Epithelial cell of proximal tubule (primary cell): ENCODE data around the gene DIS3L2. TPM values are rescaled to one million over a fixed set of nuclear protein-coding genes. Genes with fewer than 3 reads are reported as not detected.

Experiments used
- DNase-seq: peaks from one replicate; pipeline ENCODE4 v3.0.0-alpha.2; 2011; ENCODE audit warnings: low read depth
- H3K4me3 ChIP-seq: 2 replicates; pipeline ENCODE4 v1.5.1; 2011; ENCODE audit warnings: low read depth, mild to moderate bottlenecking, low read length
- total RNA-seq: library from RNA; depleted of rRNA; stranded (reverse); fragments of >200 nt; gene quantifications from 2 replicates; pipeline ENCODE4 v1.2.3, GENCODE V29; 2015
- TF ChIP-seq, protein P1 (sequence below): conservative IDR thresholded peaks from 2 replicates; pipeline ENCODE4 v1.5.1; 2012; ENCODE audit warnings: low read depth, mild to moderate bottlenecking, low read length

Gene DIS3L2
- total RNA-seq, 1 donor from 2014 or later: 31.6 TPM

DNA sequence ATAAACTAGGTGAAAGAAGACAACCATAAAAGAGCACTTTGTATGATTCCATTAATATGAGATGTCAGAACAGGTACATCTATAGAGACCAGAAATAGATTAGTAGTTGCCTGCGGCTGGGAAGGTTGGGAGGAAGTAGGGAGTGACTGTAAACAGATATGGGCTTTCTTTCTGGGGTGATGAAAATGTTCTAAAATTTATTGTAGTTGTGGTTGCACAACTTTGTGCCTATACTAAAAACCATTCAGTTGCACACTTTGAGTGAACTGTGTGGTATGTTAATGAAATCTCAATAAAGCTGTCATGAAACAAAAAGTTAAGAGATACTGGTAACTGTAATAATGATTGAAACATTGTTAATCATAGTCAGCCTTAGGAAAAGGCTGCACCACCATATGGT is 264.4 kb downstream of the DIS3L2 start:
- DNase-seq: no peak
- TF ChIP-seq, protein P1, sequence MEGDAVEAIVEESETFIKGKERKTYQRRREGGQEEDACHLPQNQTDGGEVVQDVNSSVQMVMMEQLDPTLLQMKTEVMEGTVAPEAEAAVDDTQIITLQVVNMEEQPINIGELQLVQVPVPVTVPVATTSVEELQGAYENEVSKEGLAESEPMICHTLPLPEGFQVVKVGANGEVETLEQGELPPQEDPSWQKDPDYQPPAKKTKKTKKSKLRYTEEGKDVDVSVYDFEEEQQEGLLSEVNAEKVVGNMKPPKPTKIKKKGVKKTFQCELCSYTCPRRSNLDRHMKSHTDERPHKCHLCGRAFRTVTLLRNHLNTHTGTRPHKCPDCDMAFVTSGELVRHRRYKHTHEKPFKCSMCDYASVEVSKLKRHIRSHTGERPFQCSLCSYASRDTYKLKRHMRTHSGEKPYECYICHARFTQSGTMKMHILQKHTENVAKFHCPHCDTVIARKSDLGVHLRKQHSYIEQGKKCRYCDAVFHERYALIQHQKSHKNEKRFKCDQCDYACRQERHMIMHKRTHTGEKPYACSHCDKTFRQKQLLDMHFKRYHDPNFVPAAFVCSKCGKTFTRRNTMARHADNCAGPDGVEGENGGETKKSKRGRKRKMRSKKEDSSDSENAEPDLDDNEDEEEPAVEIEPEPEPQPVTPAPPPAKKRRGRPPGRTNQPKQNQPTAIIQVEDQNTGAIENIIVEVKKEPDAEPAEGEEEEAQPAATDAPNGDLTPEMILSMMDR: no peak

DNA sequence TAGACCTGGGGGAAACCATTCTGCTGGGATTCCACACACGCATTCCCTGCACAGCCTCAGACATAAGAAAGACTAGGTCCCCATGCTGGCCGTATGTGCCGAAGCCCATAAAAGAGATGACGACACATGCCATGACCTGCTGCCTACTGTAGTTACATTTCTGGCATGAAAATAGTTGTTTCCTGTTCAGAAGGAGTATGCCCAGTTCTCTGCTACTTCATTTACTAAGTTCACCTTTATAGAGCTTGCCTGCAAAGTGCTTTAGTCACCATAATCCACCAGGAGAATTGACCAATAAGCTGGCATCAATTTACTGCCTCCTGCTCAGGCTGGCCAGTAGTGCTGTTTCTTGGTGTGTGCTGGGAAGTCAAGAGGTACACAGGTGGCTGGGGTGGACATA is 266.8 kb downstream of the DIS3L2 start:
- no peak for DNase-seq
- TF ChIP-seq, protein P1: no peak
- no peak overlapping the region for H3K4me3 ChIP-seq

More for the DNA sequence above, 264.4 kb downstream of the DIS3L2 start:
- H3K4me3 ChIP-seq: no peak overlapping the region

DNA sequence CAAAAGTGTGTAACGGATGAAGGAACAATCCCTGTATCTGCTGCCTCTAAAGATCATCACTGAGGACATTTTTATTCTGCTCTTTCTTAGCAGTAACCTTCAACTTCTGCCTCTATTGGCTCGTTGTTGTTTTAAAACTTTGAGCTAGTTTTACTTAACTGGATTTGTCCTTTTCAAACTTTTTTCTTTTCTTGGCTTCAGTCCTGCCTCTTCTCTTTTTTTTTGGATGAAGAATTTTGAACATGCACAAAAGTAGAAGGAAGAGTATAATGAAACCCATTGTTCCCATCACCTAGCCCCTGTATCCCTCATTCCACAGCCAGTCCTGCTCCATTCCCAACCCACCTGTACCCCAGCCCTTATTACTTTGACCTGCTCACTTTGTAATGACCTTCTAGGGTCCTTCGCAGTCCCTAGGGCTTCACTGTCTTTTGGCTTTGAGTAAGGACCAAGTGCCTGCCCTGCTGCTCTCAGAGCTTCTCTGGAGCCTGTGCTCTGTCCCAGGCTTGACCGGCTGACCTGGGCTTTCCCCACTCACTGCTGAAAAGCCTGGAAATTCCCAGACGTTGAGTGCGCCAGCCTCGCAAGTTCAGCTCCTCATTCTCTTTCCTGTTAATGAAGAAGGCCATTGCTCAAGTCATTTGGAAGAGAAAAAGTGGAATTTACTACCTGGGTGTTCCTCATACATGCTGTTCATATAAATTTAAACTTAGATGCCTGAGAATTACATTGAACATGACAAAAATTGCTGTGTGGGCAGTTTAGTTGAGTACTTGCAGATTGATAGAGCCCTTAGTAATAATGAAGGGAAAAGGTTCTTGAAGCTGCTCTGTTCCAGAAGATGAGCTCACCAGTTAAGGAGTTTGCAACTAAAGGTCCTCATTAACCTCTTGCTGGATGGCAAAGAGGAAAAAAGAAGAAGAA is 267.7 kb downstream of the DIS3L2 start:
- H3K4me3 ChIP-seq: no peak overlapping the region
- DNase-seq: peak; percentile 64
- TF ChIP-seq, protein P1: no peak

DNA sequence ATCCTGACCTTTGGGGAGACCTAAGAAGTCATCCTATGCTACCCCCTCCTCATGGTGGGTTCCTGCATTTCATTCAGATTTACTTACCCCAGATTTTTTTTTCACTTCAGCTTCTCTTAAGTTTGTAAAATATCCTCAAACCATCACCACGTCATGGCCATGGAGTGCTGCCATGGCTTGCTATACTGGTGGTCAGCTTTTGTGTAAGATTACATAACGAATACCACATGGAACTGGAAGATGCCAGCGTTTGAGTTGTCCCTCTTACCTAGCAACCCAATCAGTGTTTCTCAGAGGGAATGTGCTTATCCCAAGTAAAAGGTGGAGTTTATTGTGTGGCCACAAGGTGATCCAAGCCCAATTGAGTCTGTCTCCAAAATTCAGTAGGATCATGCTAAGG is 268.4 kb downstream of the DIS3L2 start:
- DNase-seq: no peak
- TF ChIP-seq, protein P1: no peak
- H3K4me3 ChIP-seq: no peak overlapping the region

DNA sequence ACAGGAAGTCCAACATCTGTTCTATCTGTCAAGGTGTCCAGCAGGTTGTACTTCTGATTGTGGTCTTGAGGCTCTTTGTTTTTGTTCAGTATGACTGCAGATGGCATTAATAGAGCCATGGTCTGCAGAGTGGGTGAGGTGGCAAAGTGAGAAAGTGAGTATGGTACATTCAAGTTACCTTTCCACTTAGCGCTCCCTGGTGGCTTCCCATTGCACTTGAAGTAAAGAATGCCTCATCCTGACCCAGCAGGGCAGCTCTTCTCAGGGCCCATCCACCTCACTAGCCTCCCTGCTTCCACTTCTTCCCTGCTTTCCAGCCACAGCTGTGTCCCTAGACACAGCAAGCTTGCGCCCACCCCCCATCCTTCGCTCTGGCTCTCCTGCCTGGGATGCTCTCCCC is 269.0 kb downstream of the DIS3L2 start:
- H3K4me3 ChIP-seq: no peak overlapping the region
- no peak for DNase-seq
- TF ChIP-seq, protein P1: peak; percentile 49

DNA sequence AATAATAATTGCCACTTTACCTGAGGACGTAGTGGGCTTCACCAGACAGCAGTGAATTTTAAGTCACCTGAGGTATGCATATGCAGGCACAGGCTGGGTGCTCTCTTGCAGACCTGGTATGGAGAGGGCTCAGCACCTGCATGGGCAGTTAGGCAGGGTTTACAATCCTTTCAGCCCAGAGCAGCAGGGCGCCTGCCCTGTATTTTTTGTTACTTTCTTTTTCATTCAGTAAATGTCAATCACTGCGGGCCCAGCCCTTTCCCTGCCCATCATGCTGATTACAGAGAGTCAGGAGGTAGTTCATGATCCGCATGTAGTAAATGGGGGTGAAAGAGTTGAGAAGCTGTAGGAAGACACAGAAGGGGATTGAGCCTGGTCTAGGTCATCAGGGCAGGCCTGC is 270.0 kb downstream of the DIS3L2 start:
- H3K4me3 ChIP-seq: no peak overlapping the region
- TF ChIP-seq, protein P1: no peak
- no peak for DNase-seq

DNA sequence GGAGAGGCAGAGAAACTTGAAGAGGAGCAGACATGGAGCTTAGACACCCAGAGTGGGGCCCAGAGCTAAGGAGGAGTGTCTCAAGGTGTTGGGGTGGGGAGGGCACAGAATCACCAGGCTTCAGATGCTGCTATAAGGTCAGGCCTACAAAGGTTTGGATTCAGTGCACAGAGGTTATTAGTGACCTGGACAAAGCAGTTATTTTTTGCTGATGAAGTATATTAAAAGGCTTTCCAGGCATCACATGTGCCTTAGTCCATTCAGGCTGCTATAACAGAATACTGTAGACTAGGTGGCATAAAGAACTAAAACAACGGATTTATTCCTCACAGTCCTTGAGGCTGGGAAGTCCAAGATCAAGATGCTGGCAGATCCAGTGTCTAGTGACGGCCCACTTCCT is 271.4 kb downstream of the DIS3L2 start:
- no peak for DNase-seq
- TF ChIP-seq, protein P1: no peak
- no peak overlapping the region for H3K4me3 ChIP-seq
